Measurements from ENCODE around the gene SERAC1. TPM values are rescaled to one million over a fixed set of nuclear protein-coding genes. Genes with fewer than 3 reads are reported as not detected.

The SERAC1 gene
- total and polyA plus RNA-seq, 2 donors from 2014 or later = 5.8 to 6.7 TPM

- no peak for FAIRE-seq
- H3K9me3 ChIP-seq (ENCODE audit: control insufficient read depth in 2 of 3, insufficient read depth in 1 of 3, low read length in 3 of 3) = no peaks in the 10 kb centered on the region
- no peak overlapping the region for H3K4me3 ChIP-seq (ENCODE audit: low read length in 3 of 3)
- no peak for DNase-seq
- no peak overlapping the region for H3K27ac ChIP-seq (ENCODE audit: low read depth in 2 of 2, low read length in 2 of 2)
- no peak overlapping the region for H3K9ac ChIP-seq (ENCODE audit: low read length in 3 of 3)
- intact Hi-C loops (cut with DNase I) = no loop called here
- H3K27me3 ChIP-seq (ENCODE audit: control insufficient read depth, insufficient read depth, low read length) = no peaks in the 10 kb centered on the region
- peaks cover 0 to 6% (median 0%) of the 10 kb centered on the region in 3 donors for H3K36me3 ChIP-seq (ENCODE audit: control insufficient read depth in 2 of 3, insufficient read depth in 3 of 3, low read length in 3 of 3)
- H3K4me1 ChIP-seq (ENCODE audit: control insufficient read depth in 2 of 3, insufficient read depth in 2 of 3, low read depth in 1 of 3, low read length in 3 of 3) = no peaks in the 10 kb centered on the region
- TF ChIP-seq CTCF (IDR thresholded peaks at IDR 0.05; ENCODE audit: borderline replicate concordance, extremely low read depth, insufficient read depth) = peak; percentile 22
These were observed 24.4 kb downstream of the SERAC1 start for GRCh38 chr6:158143700-158144099.

- Histone ChIP-seq H3K9me3 (ENCODE audit: control insufficient read depth in 2 of 3, insufficient read depth in 1 of 3, low read length in 3 of 3) (no peaks in the 10 kb centered on the region), H3K9ac (ENCODE audit: low read length in 3 of 3) (no peak overlapping the region), H3K27ac (ENCODE audit: low read depth in 2 of 2, low read length in 2 of 2) (no peak overlapping the region), H3K4me3 (ENCODE audit: low read length in 3 of 3) (no peak overlapping the region), H3K27me3 (ENCODE audit: control insufficient read depth, insufficient read depth, low read length) (no peaks in the 10 kb centered on the region), H3K36me3 (ENCODE audit: control insufficient read depth in 2 of 3, insufficient read depth in 3 of 3, low read length in 3 of 3) (peaks cover 0 to 6% (median 0%) of the 10 kb centered on the region in 3 donors), H3K4me1 (ENCODE audit: control insufficient read depth in 2 of 3, insufficient read depth in 2 of 3, low read depth in 1 of 3, low read length in 3 of 3) (no peaks in the 10 kb centered on the region)
- DNase-seq = no peak
- no peak for TF ChIP-seq CTCF (IDR thresholded peaks at IDR 0.05; ENCODE audit: borderline replicate concordance, extremely low read depth, insufficient read depth)
- FAIRE-seq = no peak
- intact Hi-C loops (cut with DNase I) = no loop called here
These were observed 25.3 kb downstream of the SERAC1 start for GRCh38 chr6:158142789-158143188.

- no peak overlapping the region for H3K27ac ChIP-seq (ENCODE audit: low read depth in 2 of 2, low read length in 2 of 2)
- H3K9me3 ChIP-seq (ENCODE audit: control insufficient read depth in 2 of 3, insufficient read depth in 1 of 3, low read length in 3 of 3) = no peaks in the 10 kb centered on the region
- no peaks in the 10 kb centered on the region for H3K36me3 ChIP-seq (ENCODE audit: control insufficient read depth in 2 of 3, insufficient read depth in 3 of 3, low read length in 3 of 3)
- FAIRE-seq = no peak
- no peak overlapping the region for H3K4me3 ChIP-seq (ENCODE audit: low read length in 3 of 3)
- intact Hi-C loops (cut with DNase I) = no loop called here
- no peaks in the 10 kb centered on the region for H3K4me1 ChIP-seq (ENCODE audit: control insufficient read depth in 2 of 3, insufficient read depth in 2 of 3, low read depth in 1 of 3, low read length in 3 of 3)
- peak; percentile 7 for TF ChIP-seq CTCF (IDR thresholded peaks at IDR 0.05; ENCODE audit: borderline replicate concordance, extremely low read depth, insufficient read depth)
- DNase-seq = peak in 3 of 5 donors; percentile 14 to 58 (median 23)
- no peak overlapping the region for H3K9ac ChIP-seq (ENCODE audit: low read length in 3 of 3)
- H3K27me3 ChIP-seq (ENCODE audit: control insufficient read depth, insufficient read depth, low read length) = no peaks in the 10 kb centered on the region
These were observed 36.1 kb downstream of the SERAC1 start for GRCh38 chr6:158131926-158132325.

GRCh38 chr6:158125271-158125670 is 42.8 kb downstream of the SERAC1 start:
- TF ChIP-seq CTCF (IDR thresholded peaks at IDR 0.05; ENCODE audit: borderline replicate concordance, extremely low read depth, insufficient read depth) = no peak
- Histone ChIP-seq H3K4me3 (ENCODE audit: low read length in 3 of 3) (no peak overlapping the region), H3K4me1 (ENCODE audit: control insufficient read depth in 2 of 3, insufficient read depth in 2 of 3, low read depth in 1 of 3, low read length in 3 of 3) (no peaks in the 10 kb centered on the region), H3K9ac (ENCODE audit: low read length in 3 of 3) (no peak overlapping the region), H3K27me3 (ENCODE audit: control insufficient read depth, insufficient read depth, low read length) (no peaks in the 10 kb centered on the region), H3K9me3 (ENCODE audit: control insufficient read depth in 2 of 3, insufficient read depth in 1 of 3, low read length in 3 of 3) (no peaks in the 10 kb centered on the region), H3K36me3 (ENCODE audit: control insufficient read depth in 2 of 3, insufficient read depth in 3 of 3, low read length in 3 of 3) (peaks cover 0 to 3% (median 3%) of the 10 kb centered on the region in 3 donors), H3K27ac (ENCODE audit: low read depth in 2 of 2, low read length in 2 of 2) (no peak overlapping the region)
- FAIRE-seq (no peak), DNase-seq (no peak)
- intact Hi-C loops (cut with DNase I) = no loop called here

All from kidney (tissue), 14 donors.